GM18498 (cell line): ENCODE measurements around the gene SETDB1.
A peak's percentile ranks its signal among the peaks of the same experiment; 100 is the strongest.

Experiments
- ATAC-seq: cut with Tn5 transposase; IDR thresholded peaks from one replicate; pipeline ENCODE4 v1.9.1; 2021; ENCODE audit warnings: mild to moderate bottlenecking, moderate library complexity; ENCODE audit not compliant: unreplicated experiment

Gene SETDB1

DNA sequence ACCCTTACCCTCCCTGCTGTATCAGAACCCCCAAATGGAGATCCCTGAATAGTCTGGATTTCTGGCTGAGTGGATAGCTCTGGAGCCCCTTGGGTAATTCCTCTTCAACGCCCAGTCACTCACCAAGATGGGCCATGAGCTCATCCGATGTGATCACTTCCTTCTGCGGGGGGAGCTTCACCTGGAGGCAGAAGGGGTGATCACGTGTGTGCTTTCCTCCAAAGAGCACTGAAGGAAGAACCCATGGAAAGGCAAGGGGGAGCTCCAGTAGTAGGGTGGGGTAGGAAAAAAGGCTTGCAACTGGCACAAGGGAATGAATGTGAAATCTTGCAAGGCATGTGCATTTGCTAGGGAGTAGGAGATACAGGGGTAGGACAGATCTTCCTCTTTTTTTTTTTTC is 75.4 kb downstream of the SETDB1 start:
- no peak for ATAC-seq

DNA sequence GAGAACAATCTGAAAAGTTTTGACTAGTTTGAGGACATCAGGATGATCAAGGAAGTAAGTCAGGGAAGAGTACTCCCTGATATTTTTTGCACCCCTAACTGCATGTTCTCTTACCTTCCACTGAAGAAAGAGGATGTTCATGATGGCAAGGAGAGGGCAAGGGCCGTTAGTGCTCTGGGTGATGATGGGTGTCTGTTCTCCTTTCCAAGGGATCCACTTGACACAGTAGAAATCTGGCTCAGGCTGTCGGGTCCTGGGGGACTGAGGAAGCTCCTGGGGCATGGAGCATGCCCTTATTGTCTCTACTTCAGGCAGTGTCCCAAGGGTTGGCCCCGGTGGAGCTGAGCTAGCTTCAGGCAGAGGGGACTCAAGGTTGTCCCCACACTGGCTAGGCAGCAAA is 75.9 kb downstream of the SETDB1 start:
- no peak for ATAC-seq

DNA sequence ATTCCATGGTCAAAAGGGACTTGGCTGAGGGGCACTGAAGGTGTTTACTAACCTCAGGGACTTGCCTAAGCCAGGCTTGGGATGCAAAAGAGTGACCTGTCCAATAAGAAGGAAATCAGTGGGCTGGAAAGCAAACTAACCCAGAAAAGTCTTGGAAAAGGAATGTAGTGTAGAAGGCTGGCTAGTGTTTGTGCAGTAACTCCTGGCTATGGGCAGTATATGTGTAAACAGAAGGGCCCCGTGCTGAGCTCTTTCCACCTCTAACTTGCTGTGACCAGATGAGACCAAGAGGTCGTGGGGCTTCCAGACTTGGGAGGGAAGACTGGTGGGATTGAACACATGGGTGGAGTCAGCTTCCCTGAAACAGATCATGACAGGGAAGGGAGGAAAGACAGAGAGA is 76.4 kb downstream of the SETDB1 start:
- ATAC-seq = no peak

DNA sequence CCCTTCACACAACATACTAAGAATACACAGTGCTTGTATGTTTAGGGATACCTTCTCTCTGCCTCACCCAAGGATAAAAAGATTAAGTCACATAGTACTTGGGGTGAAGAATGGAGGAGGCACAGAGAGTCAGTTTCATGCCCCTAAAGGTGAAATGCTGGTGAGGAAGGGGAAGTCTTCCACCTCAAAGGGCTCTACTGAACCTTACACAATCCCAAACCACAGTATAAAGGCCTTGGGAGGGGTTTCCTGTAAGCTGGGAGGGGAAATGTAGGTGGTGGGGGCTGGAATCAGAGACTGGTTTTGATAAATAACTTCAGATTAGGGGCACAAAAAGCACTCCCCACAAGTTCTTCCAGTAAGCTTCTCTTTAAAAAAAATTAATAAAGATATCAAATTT is 77.0 kb downstream of the SETDB1 start:
- no peak for ATAC-seq

DNA sequence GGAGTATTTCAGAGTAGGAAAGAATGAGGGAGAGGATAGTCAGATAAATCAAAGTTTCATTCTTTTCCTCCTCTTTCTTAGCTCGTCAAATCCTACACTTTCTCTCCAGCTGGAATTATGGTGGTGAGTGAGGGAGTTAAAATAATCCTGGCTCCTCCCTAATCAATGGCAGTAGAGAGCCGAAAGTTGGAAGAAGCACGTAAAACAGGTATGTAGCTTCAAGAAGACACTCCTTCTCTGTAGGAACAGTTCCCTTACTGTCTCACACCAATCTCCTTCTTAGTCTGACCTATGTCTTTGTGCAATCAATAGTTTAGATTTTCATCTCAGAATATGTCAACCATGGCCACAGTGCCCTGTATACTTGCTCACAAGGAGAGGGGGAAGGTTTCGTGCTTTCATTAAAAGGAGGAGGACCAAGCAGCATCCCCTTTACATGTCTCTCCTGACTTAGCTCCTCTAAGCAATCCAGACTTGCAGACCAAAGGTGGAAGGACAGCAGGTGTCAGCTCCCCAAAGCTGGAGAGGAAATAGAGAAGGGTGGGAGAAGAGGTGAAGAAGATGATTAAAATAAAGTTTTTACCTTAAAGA is 79.7 kb downstream of the SETDB1 start:
- no peak for ATAC-seq

DNA sequence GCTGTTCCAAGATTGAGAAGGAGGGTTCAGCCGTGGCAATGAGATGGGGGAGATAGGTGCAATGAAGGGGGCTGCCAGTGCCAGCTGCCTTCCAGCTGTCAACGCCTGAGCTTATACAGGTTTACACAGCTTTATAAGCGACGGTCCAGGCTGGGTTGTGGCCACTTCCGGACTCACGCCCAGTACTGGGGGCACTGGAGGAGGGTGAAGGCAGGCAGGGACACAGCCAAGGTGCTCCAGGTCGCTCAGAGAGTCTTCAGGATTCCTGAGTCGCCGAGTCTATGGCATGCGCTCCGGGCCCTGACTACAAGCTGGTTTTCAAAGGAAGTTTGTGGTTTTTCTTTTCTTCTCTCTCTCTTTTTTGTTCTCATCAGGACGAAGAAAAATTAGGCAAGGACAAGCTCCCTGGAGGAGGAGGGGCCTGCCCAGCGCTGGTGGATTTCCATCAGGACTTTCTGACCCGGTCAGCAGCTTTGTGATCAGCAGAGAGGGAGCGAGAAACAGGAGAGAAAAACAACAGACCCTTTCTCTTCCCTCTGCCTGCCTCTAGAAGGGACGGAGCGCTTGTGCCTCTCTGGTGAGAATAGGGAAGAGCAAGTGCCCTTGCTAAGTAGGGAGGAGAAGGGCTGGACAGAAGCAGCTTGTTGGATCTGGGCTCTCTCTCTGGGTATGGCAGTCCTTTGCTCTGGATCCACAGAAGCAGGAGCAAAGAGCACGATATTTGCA is 80.3 kb downstream of the SETDB1 start, which contains the start of gene MINDY1:
Gene MINDY1 (minus strand): TSS at position 576 of the 726 bp plus-strand sequence. CDS start 4,285 bp downstream, outside the sequence.
- ATAC-seq = peak; percentile 36

DNA sequence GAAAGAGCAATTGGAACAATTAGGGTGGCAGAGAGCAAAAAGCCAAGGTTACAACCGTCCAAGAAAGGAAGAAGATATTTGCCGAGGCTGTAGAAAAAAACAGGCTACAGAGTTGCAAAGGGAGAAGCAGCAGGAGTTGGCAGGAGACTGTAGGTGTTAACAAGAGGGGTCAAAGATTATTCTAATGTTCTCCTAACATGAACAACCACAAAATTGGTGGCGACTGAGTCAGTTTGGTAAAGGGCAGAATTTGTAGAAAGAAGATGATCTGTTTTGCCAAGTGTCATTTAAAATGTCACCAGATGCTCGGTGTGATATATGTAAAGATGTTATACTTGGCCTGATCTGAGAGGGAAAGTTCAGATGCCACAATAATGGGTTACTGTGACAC is 81.7 kb downstream of the SETDB1 start:
- ATAC-seq = peak; percentile 2

GRCh38 chr1:151008244-151009205 is 82.4 kb downstream of the SETDB1 start, which contains the start of gene PRUNE1:
Gene PRUNE1 (plus strand): TSS chr1:151008449. CDS start chr1:151008633, 184 bp downstream.
- peak; percentile 77 for ATAC-seq

GRCh38 chr1:151009206-151009587 is 83.0 kb downstream of the SETDB1 start:
- no peak for ATAC-seq

GRCh38 chr1:151009674-151010345 is 83.6 kb downstream of the SETDB1 start:
- no peak for ATAC-seq

- no peak for ATAC-seq
Observed at GRCh38 chr1:151010346-151010726, 84.2 kb downstream of the SETDB1 start.

GRCh38 chr1:151011154-151011850 is 85.1 kb downstream of the SETDB1 start:
- ATAC-seq = no peak

- ATAC-seq = no peak
Observed at GRCh38 chr1:151012684-151013471, 86.7 kb downstream of the SETDB1 start.

DNA sequence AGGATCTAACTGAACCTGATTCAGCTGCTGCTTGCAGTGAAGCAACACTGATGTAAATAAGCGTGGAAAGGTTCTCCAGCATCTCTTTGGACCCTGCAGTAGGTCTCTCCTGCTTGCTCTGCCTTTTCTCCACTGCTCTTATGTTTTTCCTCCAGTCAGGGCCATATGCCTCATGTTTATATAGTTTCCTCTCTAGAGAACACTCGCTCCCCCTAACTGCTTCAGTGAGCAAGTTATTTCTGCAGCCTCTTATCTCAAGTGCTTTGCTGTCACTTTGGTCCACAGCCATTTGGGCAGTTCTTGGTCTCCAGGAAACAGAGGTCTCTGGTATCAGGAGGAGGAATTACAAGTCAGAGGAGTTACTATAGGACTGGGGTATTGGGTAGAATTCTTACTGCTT is 87.4 kb downstream of the SETDB1 start:
- no peak for ATAC-seq
